H1 (cell line): ENCODE data around the gene SLFNL1. TPM values are rescaled to one million over a fixed set of nuclear protein-coding genes. Genes with fewer than 3 reads are reported as not detected.

Experiments
- CTCF ChIA-PET: fragments of 300-600 bp; sonication (Branson Sonifier 250); formaldehyde crosslinking; loops from one replicate; lab custom pipeline; 2021; ENCODE audit not compliant: partially characterized antibody; lab: Charles Lee
- POLR2A ChIA-PET: fragments of 300-600 bp; sonication (Branson Sonifier 250); formaldehyde crosslinking; loops from one replicate; lab custom pipeline; 2021; ENCODE audit warnings: inconsistent platforms; ENCODE audit not compliant: partially characterized antibody; lab: Charles Lee
- DNase-seq, 2 experiments: peaks; one replicate each; pipeline versions ENCODE4 v3.0.0 to v3.0.0-alpha.2; 2010 to 2022; ENCODE audit warnings: low spot score in 2 of 2, low read depth in 1 of 2, mixed read lengths in 1 of 2
- FAIRE-seq: peaks from 2 replicates; lab custom pipeline; 2011; peaks lifted over from hg19 to GRCh38; lab: Jason Lieb, UNC
- H2AFZ ChIP-seq: 2 replicates; pipeline ENCODE4 v1.8.1; 2012; ENCODE audit warnings: low read length, inconsistent platforms
- H2AK5ac ChIP-seq: 2 replicates; pipeline ENCODE4 v1.6.1; 2013; ENCODE audit warnings: low read depth, low read length
- H2BK120ac ChIP-seq: replicated peaks from 2 replicates; pipeline ENCODE3; 2013; ENCODE audit warnings: low read depth, low read length, inconsistent platforms
- H2BK12ac ChIP-seq: 2 replicates; pipeline ENCODE4 v1.6.1; 2013; ENCODE audit warnings: low read depth, low read length
- H2BK15ac ChIP-seq: 2 replicates; pipeline ENCODE4 v1.6.1; 2013; ENCODE audit warnings: low read length
- H2BK20ac ChIP-seq: 2 replicates; pipeline ENCODE4 v1.6.1; 2013; ENCODE audit warnings: low read length
- H2BK5ac ChIP-seq: 2 replicates; pipeline ENCODE4 v1.6.1; 2013; ENCODE audit warnings: low read depth, low read length
- H3K14ac ChIP-seq: 2 replicates; pipeline ENCODE4 v1.6.1; 2013; ENCODE audit warnings: inconsistent platforms; ENCODE audit not compliant: insufficient read length
- H3K18ac ChIP-seq: 2 replicates; pipeline ENCODE4 v1.6.1; 2013; ENCODE audit warnings: low read length; ENCODE audit errors: extremely low read depth
- H3K23ac ChIP-seq: 2 replicates; pipeline ENCODE4 v1.6.1; 2013; ENCODE audit warnings: inconsistent platforms; ENCODE audit not compliant: insufficient read length
- H3K23me2 ChIP-seq: 2 replicates; pipeline ENCODE4 v1.6.1; 2013; ENCODE audit warnings: low read depth, low read length
- H3K27ac ChIP-seq: 2 replicates; pipeline ENCODE4 v1.6.1; 2011; ENCODE audit warnings: low read depth, low read length, inconsistent platforms
- H3K27me3 ChIP-seq, 4 experiments: replicated peaks in 1 of 4; 1 replicate in 1 of 4; 2 replicates in 3 of 4; pipeline versions ENCODE4 v1.6.1 to v1.8.1; 2011 to 2013; ENCODE audit warnings: low read length in 3 of 4, mild to moderate bottlenecking in 3 of 4, inconsistent platforms in 2 of 4, mixed read lengths in 2 of 4, moderate library complexity in 1 of 4; ENCODE audit not compliant: control insufficient read depth in 3 of 4, insufficient read depth in 3 of 4; ENCODE audit errors: extremely low read depth in 1 of 4
- H3K36me3 ChIP-seq, 4 experiments: 2 replicates each; pipeline versions ENCODE4 v1.6.1 to v1.8.1; 2011 to 2013; ENCODE audit warnings: mild to moderate bottlenecking in 4 of 4, low read length in 3 of 4, moderate library complexity in 2 of 4, control low read depth in 1 of 4, inconsistent platforms in 1 of 4; ENCODE audit not compliant: insufficient read depth in 4 of 4, control insufficient read depth in 2 of 4
- H3K4ac ChIP-seq: replicated peaks from 2 replicates; pipeline ENCODE3; 2013; ENCODE audit warnings: low read length, low read depth, mixed read lengths, inconsistent platforms; ENCODE audit not compliant: insufficient read length
- H3K4me1 ChIP-seq, 4 experiments: replicated peaks in 1 of 4; 1 replicate in 1 of 4; 2 replicates in 3 of 4; pipeline versions ENCODE4 v1.6.1 to v1.8.1; 2011 to 2013; ENCODE audit warnings: low read length in 3 of 4, inconsistent platforms in 2 of 4, mixed read lengths in 1 of 4; ENCODE audit not compliant: insufficient read depth in 4 of 4, control insufficient read depth in 3 of 4
- H3K4me2 ChIP-seq, 2 experiments: 2 replicates each; pipeline versions ENCODE4 v1.6.1 to v1.8.1; 2011 to 2013; ENCODE audit warnings: low read depth in 2 of 2, low read length in 2 of 2, control low read depth in 1 of 2, inconsistent platforms in 1 of 2, mild to moderate bottlenecking in 1 of 2; ENCODE audit not compliant: insufficient read depth in 1 of 2
- H3K4me3 ChIP-seq, 4 experiments: fragments of 200-600, 300-600 bp in 1 of 4; sonication (generic), shearing (Covaris generic), sonication (Bioruptor Twin) in 1 of 4; 2 replicates each; pipeline versions ENCODE4 v1.5.1 to v1.8.1; 2011 to 2016; ENCODE audit warnings: low read length in 4 of 4, low read depth in 3 of 4, control low read depth in 2 of 4, inconsistent platforms in 2 of 4, mild to moderate bottlenecking in 2 of 4, mixed read lengths in 1 of 4, moderate library complexity in 1 of 4; ENCODE audit not compliant: insufficient read depth in 2 of 4; ENCODE audit errors: extremely low read depth in 1 of 4
- H3K56ac ChIP-seq: replicated peaks from 2 replicates; pipeline ENCODE3; 2013; ENCODE audit warnings: low read depth, mild to moderate bottlenecking, mixed read lengths, low read length, inconsistent platforms; ENCODE audit not compliant: insufficient read length
- H3K79me1 ChIP-seq: 2 replicates; pipeline ENCODE4 v1.6.1; 2013; ENCODE audit warnings: low read depth, low read length, control low read depth
- H3K79me2 ChIP-seq, 2 experiments: 2 replicates each; pipeline versions ENCODE4 v1.6.1 to v1.8.1; 2012 to 2013; ENCODE audit warnings: low read length in 2 of 2, mild to moderate bottlenecking in 2 of 2, inconsistent platforms in 1 of 2; ENCODE audit not compliant: insufficient read depth in 2 of 2, control insufficient read depth in 1 of 2
- H3K9ac ChIP-seq, 4 experiments: replicated peaks in 1 of 4; 1 replicate in 1 of 4; 2 replicates in 3 of 4; pipeline versions ENCODE4 v1.6.1 to v1.8.1; 2011 to 2013; ENCODE audit warnings: low read depth in 3 of 4, low read length in 3 of 4, control low read depth in 2 of 4, mild to moderate bottlenecking in 2 of 4, moderate library complexity in 2 of 4, inconsistent platforms in 1 of 4; ENCODE audit errors: extremely low read depth in 1 of 4
- H3K9me3 ChIP-seq, 2 experiments: 2 replicates each; pipeline versions ENCODE4 v1.6.1 to v1.8.1; 2012 to 2013; ENCODE audit warnings: mild to moderate bottlenecking in 2 of 2, moderate library complexity in 2 of 2, control low read depth in 1 of 2, inconsistent platforms in 1 of 2, low read depth in 1 of 2, low read length in 1 of 2, mixed read lengths in 1 of 2; ENCODE audit not compliant: insufficient read depth in 2 of 2
- H4K20me1 ChIP-seq, 2 experiments: replicated peaks in 1 of 2; 2 replicates each; pipeline versions ENCODE3 to v1.8.1; 2011 to 2013; ENCODE audit warnings: inconsistent platforms in 2 of 2, low read length in 2 of 2, mild to moderate bottlenecking in 1 of 2; ENCODE audit not compliant: insufficient read depth in 2 of 2, control insufficient read depth in 1 of 2
- H4K5ac ChIP-seq: 2 replicates; pipeline ENCODE4 v1.6.1; 2013; ENCODE audit warnings: low read length, low read depth, mixed read lengths, inconsistent platforms; ENCODE audit not compliant: insufficient read length
- H4K8ac ChIP-seq: 2 replicates; pipeline ENCODE4 v1.8.0; 2013; ENCODE audit warnings: mild to moderate bottlenecking, moderate library complexity, low read length, inconsistent platforms; ENCODE audit not compliant: insufficient read depth; ENCODE audit errors: extremely low read depth
- H4K91ac ChIP-seq: replicated peaks from 2 replicates; pipeline ENCODE3; 2013; ENCODE audit warnings: low read length, mixed read lengths, inconsistent platforms; ENCODE audit not compliant: insufficient read length
- WGBS, 2 experiments: shearing (Covaris generic) in 1 of 2; methylation state at CpG; one replicate each; pipeline versions ENCODE4 v1.1.6 to v1.1.7; 2013 to 2015; ENCODE audit warnings: low lambda C conversion rate in 2 of 2, mixed read lengths in 2 of 2, inconsistent platforms in 1 of 2, low coverage in 1 of 2, missing lambda C conversion rate in 1 of 2; ENCODE audit not compliant: insufficient replicate concordance in 2 of 2, insufficient coverage in 1 of 2, insufficient read length in 1 of 2; ENCODE audit errors: extremely low coverage in 1 of 2, missing lambda C conversion rate in 1 of 2; 5-methylcytosine and 5-hydroxymethylcytosine counted together
- polyA plus RNA-seq, 7 experiments: library from polyadenylated mRNA; depleted of rRNA in 3 of 7; stranded (reverse) in 5 of 7; unstranded in 2 of 7; fragments of >200 nt in 5 of 7; fragments of 200-250 nt in 2 of 7; gene quantifications; 1 replicate in 5 of 7; 2 replicates in 1 of 7; 4 replicates in 1 of 7; pipeline versions ENCODE4 v1.2.1 to v1.2.3, GENCODE V29; 2011 to 2013; ENCODE audit warnings: missing spikeins in 2 of 7, mixed read lengths in 2 of 7
- total RNA-seq: library from RNA; stranded (reverse); fragmentation: NEBNext Ultra II Directional; extraction: Animal tissue kit (Norgen Biotek cat#: 25700); gene quantifications from 2 replicates; pipeline ENCODE4 v1.2.1, GENCODE V29; 2021

The SLFNL1 gene
- total and polyA plus RNA-seq, 2 of the 8 experiments (the other 6 are each of a cell fraction or from before 2014, with no cell fraction given): not detected

- H3K9ac ChIP-seq: no peak overlapping the region
- H3K18ac ChIP-seq: no peak overlapping the region
- no peak overlapping the region for H2BK15ac ChIP-seq
- H3K14ac ChIP-seq: no peak overlapping the region
- no peak overlapping the region for H2AFZ ChIP-seq
- no peak for DNase-seq
- peaks cover 0 to 7% (median 4%) of the 10 kb centered on the region in 4 experiments; a peak in 4 of 7 replicates for H3K4me1 ChIP-seq
- H2BK120ac ChIP-seq: no peak overlapping the region
- H3K79me2 ChIP-seq: no peaks in the 10 kb centered on the region
- no peak overlapping the region for H3K56ac ChIP-seq
- H3K23ac ChIP-seq: no peak overlapping the region
- H4K5ac ChIP-seq: no peak overlapping the region
- H3K23me2 ChIP-seq: no peaks in the 10 kb centered on the region
- H4K8ac ChIP-seq: no peak overlapping the region
- FAIRE-seq: no peak
- no peak overlapping the region for H3K27ac ChIP-seq
- no peak overlapping the region for H2BK12ac ChIP-seq
- peaks cover 0 to 13% (median 6%) of the 10 kb centered on the region in 4 experiments; a peak in 5 of 7 replicates for H3K27me3 ChIP-seq
- H4K20me1 ChIP-seq: peaks cover 4 to 7% of the 10 kb centered on the region in 2 experiments
- H3K4me2 ChIP-seq: no peak overlapping the region
- CTCF ChIA-PET: interaction anchor here (0.7 to 4.1 kb wide), 7 partner anchors 10 to 466 kb away, joined by 3 to 20 read pairs (median 4); no protein-coding TSS in a partner anchor
- no peak overlapping the region for H3K4ac ChIP-seq
- no peak overlapping the region for H3K4me3 ChIP-seq
- no peaks in the 10 kb centered on the region for H3K9me3 ChIP-seq
- POLR2A ChIA-PET: interaction anchor here (0.9 to 2.5 kb wide), 6 partner anchors 8 to 46 kb away, joined by 3 to 9 read pairs (median 6); no protein-coding TSS in a partner anchor
- 69% methylated on average over 2 of the region's 2 CpGs; no CpG with 5 or more reads in 1 of the 2 experiments for WGBS, 2 experiments
- H3K79me1 ChIP-seq: no peaks in the 10 kb centered on the region
- no peak overlapping the region for H2BK5ac ChIP-seq
- H3K36me3 ChIP-seq: peaks cover 0 to 5% (median 3%) of the 10 kb centered on the region in 4 experiments; a peak in 1 of 8 replicates
- H2AK5ac ChIP-seq: no peak overlapping the region
- H2BK20ac ChIP-seq: no peak overlapping the region
- no peak overlapping the region for H4K91ac ChIP-seq
Observed at GRCh38 chr1:41024953-41025352, 3.4 kb upstream of the SLFNL1 start.
